Testis (tissue), 2 donors: Measurements from ENCODE around the gene RAPGEF4.

Experiments
- CTCF ChIP-seq, 3 experiments: fragments of 450-650 bp in 2 of 3; fragments of 200-600 bp in 1 of 3; sonication (generic) in 1 of 3; IDR thresholded peaks; one replicate each; pipeline ENCODE4 v1.5.1; 2016 to 2019; ENCODE audit warnings: antibody characterized with exemption in 3 of 3, mild to moderate bottlenecking in 2 of 3, moderate library complexity in 1 of 3
- POLR2A ChIP-seq: fragments of 450-650 bp; IDR thresholded peaks from one replicate; pipeline ENCODE4 v1.6.1; 2017; ENCODE audit warnings: antibody characterized with exemption, mild to moderate bottlenecking, moderate library complexity

DNA sequence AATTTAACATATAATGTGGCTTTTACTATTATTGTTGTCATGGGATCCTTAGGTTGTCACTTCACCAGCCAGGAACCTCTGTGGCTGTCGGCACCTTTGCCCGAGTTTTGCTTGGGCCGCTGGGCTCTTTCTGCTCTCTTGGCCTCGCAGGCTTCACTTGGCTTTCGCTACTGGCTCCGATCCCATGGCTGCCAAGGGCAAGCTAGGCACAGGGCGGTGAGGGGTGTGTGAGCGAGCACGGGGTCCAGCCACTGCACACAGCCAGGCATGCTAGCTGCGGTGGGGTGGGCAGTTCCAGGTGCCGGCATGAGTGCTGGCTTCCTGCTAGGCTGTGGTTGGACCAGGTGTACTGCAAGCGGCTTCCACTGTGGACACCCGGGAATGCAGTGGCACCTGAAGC, 23.4 kb upstream of the RAPGEF4 start:
- TF ChIP-seq CTCF (IDR thresholded peaks at IDR 0.05) (no peak), POLR2A (no peak)
